ENCODE data around the gene SEZ6L. TPM values are rescaled to one million over a fixed set of nuclear protein-coding genes. Genes with fewer than 3 reads are reported as not detected.
A peak's percentile ranks its signal among the peaks of the same experiment; 100 is the strongest.

SEZ6L gene
- total RNA-seq, 1 donor from 2014 or later = 8.6 TPM

DNA sequence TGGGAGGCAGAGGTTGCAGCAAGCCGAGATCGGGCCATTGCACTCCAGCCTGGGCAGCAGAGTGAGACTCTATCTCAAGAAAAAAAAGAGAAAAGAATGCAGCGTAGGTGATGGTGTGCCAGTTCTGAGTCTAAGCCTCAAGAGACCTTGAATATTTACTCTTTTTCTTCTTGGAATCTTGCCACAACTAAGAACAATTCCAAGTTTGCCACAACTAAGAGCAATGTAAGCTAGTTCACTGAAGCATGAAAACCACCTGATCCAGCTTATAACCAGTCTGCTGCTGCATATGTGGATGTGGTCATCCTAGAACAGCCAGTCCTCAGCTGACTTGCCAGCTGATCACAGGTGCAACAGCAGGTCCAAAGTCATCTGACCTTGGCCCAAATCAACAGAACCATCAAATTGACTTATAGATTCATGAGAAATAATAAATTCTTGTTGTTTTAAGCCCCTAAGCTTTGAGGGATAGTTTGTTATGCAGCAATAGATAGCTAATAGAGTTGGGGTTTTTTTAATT is 25.4 kb upstream of the SEZ6L start:
- Mint-ChIP-seq H3K36me3 (no peaks in the 10 kb centered on the region), H3K4me1 (ENCODE audit: unreplicated experiment) (no peaks in the 10 kb centered on the region), H3K27me3 (peaks cover 20% of the 10 kb centered on the region), H3K9me3 (no peaks in the 10 kb centered on the region), H3K4me3 (no peak overlapping the region), H3K27ac (no peak overlapping the region)
- TF ChIP-seq, protein P1, sequence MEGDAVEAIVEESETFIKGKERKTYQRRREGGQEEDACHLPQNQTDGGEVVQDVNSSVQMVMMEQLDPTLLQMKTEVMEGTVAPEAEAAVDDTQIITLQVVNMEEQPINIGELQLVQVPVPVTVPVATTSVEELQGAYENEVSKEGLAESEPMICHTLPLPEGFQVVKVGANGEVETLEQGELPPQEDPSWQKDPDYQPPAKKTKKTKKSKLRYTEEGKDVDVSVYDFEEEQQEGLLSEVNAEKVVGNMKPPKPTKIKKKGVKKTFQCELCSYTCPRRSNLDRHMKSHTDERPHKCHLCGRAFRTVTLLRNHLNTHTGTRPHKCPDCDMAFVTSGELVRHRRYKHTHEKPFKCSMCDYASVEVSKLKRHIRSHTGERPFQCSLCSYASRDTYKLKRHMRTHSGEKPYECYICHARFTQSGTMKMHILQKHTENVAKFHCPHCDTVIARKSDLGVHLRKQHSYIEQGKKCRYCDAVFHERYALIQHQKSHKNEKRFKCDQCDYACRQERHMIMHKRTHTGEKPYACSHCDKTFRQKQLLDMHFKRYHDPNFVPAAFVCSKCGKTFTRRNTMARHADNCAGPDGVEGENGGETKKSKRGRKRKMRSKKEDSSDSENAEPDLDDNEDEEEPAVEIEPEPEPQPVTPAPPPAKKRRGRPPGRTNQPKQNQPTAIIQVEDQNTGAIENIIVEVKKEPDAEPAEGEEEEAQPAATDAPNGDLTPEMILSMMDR (conservative IDR thresholded peaks at IDR 0.05) = no peak
- DNase-seq (ENCODE audit: extremely low spot score, unreplicated experiment) = no peak

DNA sequence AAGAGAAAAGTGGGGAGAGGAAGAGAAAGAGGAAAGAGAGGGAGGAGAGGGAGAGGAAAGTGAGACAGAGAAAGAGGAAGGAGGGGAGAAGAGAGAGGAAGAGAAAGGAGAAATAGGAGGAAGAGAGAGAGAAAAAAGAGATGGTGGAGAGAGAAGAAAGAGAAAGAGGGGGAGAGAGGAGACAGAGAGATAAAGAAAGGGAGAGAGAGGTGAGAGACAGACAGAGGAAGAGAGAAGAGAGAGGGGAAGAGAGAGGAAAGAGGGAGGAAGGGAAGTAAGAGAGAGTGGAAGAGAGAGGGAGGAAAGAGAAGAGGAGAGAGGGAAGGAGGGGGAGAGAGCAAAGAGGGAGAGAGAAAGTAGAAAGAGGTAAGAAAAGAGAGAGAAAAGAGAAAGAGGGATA is 9.4 kb upstream of the SEZ6L start:
- TF ChIP-seq, protein P1 (conservative IDR thresholded peaks at IDR 0.05) = no peak
- Mint-ChIP-seq H3K9me3 (no peaks in the 10 kb centered on the region), H3K36me3 (no peaks in the 10 kb centered on the region), H3K4me3 (no peak overlapping the region), H3K4me1 (ENCODE audit: unreplicated experiment) (no peaks in the 10 kb centered on the region), H3K27me3 (peaks cover 71% of the 10 kb centered on the region), H3K27ac (no peak overlapping the region)
- DNase-seq (ENCODE audit: extremely low spot score, unreplicated experiment) = no peak

DNA sequence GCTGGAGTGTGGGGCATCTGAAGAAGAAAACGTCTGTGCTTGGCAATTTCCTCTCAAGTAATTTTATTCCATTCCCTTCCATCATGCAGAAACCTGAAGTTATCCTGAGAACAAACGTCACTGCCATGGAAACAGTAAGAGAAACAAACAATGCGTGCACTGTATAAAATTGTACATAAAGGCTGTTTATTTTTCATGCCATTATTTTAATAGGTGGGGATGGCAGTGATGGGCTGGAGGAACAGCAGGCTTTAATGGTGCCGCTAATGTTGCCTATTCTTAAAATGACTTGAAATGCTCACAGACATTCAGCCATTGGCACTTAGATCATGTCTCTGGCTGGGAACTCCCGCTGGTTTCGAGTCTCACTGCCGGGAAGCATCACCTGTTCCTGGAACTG is 7.5 kb upstream of the SEZ6L start:
- peaks cover 74% of the 10 kb centered on the region for H3K27me3 Mint-ChIP-seq
- TF ChIP-seq, protein P1 (conservative IDR thresholded peaks at IDR 0.05) = no peak
- H3K27ac Mint-ChIP-seq = no peak overlapping the region
- no peak overlapping the region for H3K4me3 Mint-ChIP-seq
- no peaks in the 10 kb centered on the region for H3K9me3 Mint-ChIP-seq
- H3K4me1 Mint-ChIP-seq (ENCODE audit: unreplicated experiment) = no peaks in the 10 kb centered on the region
- DNase-seq (ENCODE audit: extremely low spot score, unreplicated experiment) = no peak
- no peaks in the 10 kb centered on the region for H3K36me3 Mint-ChIP-seq

DNA sequence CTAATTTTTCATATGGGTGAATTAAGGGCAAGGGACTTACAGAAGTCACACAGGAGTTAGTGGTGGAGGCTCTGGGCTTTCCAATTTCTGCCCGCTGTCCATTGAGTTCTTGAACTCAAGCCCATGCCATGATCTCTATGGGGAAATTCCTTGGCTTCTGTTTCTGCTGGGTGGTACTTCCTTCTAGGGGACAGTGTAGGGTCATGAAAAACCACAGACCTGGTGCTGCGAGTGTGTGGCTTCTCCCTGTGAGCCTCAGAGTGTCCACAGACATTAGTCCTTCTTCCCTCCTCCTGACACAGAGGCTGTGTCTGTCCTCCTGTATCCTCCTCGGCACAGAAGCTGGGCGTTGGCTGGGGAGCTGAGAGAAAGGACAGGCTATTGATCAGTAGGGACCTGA is 6.3 kb upstream of the SEZ6L start:
- Mint-ChIP-seq H3K27me3 (peaks cover 80% of the 10 kb centered on the region), H3K4me1 (ENCODE audit: unreplicated experiment) (no peaks in the 10 kb centered on the region), H3K4me3 (no peak overlapping the region), H3K27ac (no peak overlapping the region), H3K9me3 (no peaks in the 10 kb centered on the region), H3K36me3 (no peaks in the 10 kb centered on the region)
- no peak for DNase-seq (ENCODE audit: extremely low spot score, unreplicated experiment)
- TF ChIP-seq, protein P1 (conservative IDR thresholded peaks at IDR 0.05) = no peak

DNA sequence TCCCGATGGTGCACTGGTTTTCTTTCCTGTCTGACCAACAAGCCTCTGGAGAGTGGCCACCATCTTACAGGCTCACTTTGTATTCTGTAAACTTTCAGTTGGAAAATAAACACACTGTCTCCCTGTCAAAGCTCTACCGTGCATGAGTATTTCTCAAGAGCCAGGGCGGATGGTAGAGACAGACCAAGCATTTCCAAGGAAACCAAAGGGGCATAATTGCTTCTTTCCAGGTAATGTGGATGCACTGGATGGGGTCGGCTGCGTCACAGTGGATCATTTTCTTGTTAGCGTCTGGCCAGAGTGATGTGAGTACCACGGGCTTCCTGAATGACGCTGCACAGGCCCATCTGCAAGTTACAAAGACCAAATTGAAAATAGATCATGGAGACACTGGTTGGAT is 5.1 kb upstream of the SEZ6L start:
- Mint-ChIP-seq H3K36me3 (no peaks in the 10 kb centered on the region), H3K4me1 (ENCODE audit: unreplicated experiment) (peaks cover 6% of the 10 kb centered on the region), H3K27ac (no peak overlapping the region), H3K9me3 (no peaks in the 10 kb centered on the region), H3K4me3 (no peak overlapping the region), H3K27me3 (peaks cover 87% of the 10 kb centered on the region)
- DNase-seq (ENCODE audit: extremely low spot score, unreplicated experiment) = no peak
- TF ChIP-seq, protein P1 (conservative IDR thresholded peaks at IDR 0.05) = no peak

DNA sequence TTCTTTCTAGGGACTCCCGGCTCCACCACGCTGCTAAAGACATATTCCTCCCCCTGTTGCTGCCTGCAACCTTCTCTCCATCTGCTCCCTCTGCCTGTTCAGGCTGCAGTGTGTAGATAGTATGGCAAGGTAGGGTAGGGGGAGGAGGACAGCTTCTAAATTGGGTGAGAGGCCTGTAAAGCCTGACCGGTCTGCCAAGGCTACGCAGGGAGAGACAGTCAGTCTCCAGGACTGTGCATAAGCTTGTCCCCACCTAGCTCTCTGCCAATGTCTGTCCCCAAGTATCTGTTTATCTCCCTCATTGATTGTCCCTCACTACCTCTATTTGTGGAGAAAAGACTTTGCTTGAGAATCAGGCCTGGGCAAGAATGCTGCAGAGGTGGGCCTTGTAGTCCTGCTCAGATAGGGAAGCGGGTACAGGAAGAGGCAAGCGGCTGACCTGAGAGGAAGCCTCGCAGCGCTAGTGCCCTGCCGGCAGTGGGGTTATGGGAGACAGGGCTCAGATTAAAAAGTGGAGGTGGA is 871 bp upstream of the SEZ6L start:
- H3K4me3 Mint-ChIP-seq = peak overlapping the region; percentile 77
- H3K9me3 Mint-ChIP-seq = no peaks in the 10 kb centered on the region
- DNase-seq (ENCODE audit: extremely low spot score, unreplicated experiment) = no peak
- no peaks in the 10 kb centered on the region for H3K36me3 Mint-ChIP-seq
- no peak overlapping the region for H3K27ac Mint-ChIP-seq
- TF ChIP-seq, protein P1 (conservative IDR thresholded peaks at IDR 0.05) = no peak
- H3K27me3 Mint-ChIP-seq = peaks cover 88% of the 10 kb centered on the region
- peaks cover 6% of the 10 kb centered on the region for H3K4me1 Mint-ChIP-seq (ENCODE audit: unreplicated experiment)

All from type B pancreatic cell (in vitro differentiated cells).